Activated naive CD4-positive, alpha-beta T cell treated with anti-CD3 and anti-CD28 coated beads, Interleukin-2, amount 10 ng/mL, durations not matched to agents 7 days and 5 days (primary cell): ENCODE results near the gene CDH26.
A peak's percentile ranks its signal among the peaks of the same experiment; 100 is the strongest.

ENCODE experiments used
- CTCF ChIA-PET: fragments of 350-600 bp; sonication (Branson Sonifier 250); formaldehyde crosslinking; loops from one replicate; lab custom pipeline; 2021; ENCODE audit warnings: antibody characterized with exemption; lab: Charles Lee
- DNase-seq: peaks from one replicate; pipeline ENCODE4 v3.0.0-alpha.2; 2020
- H3K27ac Mint-ChIP-seq: one replicate; pipeline ENCODE4 v1.8.0; 2021; ENCODE audit warnings: mild to moderate bottlenecking, moderate library complexity, mixed read lengths
- H3K27me3 Mint-ChIP-seq: one replicate; pipeline ENCODE4 v1.8.0; 2021; ENCODE audit warnings: mild to moderate bottlenecking, mixed read lengths
- H3K36me3 Mint-ChIP-seq: one replicate; pipeline ENCODE4 v1.8.0; 2021; ENCODE audit warnings: mixed read lengths
- H3K4me1 Mint-ChIP-seq: one replicate; pipeline ENCODE4 v1.8.0; 2021; ENCODE audit warnings: mixed read lengths
- H3K4me3 Mint-ChIP-seq: one replicate; pipeline ENCODE4 v1.8.0; 2021; ENCODE audit warnings: mild to moderate bottlenecking, moderate library complexity, mixed read lengths
- H3K9me3 Mint-ChIP-seq: one replicate; pipeline ENCODE4 v1.8.0; 2021; ENCODE audit warnings: mixed read lengths

The CDH26 gene

GRCh38 chr20:59936409-59936808, 21.8 kb upstream of the CDH26 start:
- Mint-ChIP-seq H3K27ac (no peak overlapping the region), H3K4me1 (peaks cover 41% of the 10 kb centered on the region), H3K36me3 (peaks cover 16% of the 10 kb centered on the region), H3K4me3 (no peak overlapping the region), H3K9me3 (no peaks in the 10 kb centered on the region), H3K27me3 (no peaks in the 10 kb centered on the region)
- no peak for DNase-seq
- CTCF ChIA-PET: interaction anchor here (0.8 to 1.4 kb wide), 4 partner anchors 9 to 365 kb away, joined by 3 read pairs; no protein-coding TSS in a partner anchor

GRCh38 chr20:59937150-59937549, 21.1 kb upstream of the CDH26 start:
- Mint-ChIP-seq H3K36me3 (peaks cover 14% of the 10 kb centered on the region), H3K9me3 (no peaks in the 10 kb centered on the region), H3K27me3 (no peaks in the 10 kb centered on the region), H3K4me1 (peaks cover 43% of the 10 kb centered on the region), H3K27ac (no peak overlapping the region), H3K4me3 (no peak overlapping the region)
- no peak for DNase-seq
- CTCF ChIA-PET: interaction anchor here (1.3 to 1.4 kb wide), 2 partner anchors 15 to 365 kb away, joined by 3 read pairs; no protein-coding TSS in a partner anchor

GRCh38 chr20:59938221-59938620, 20.0 kb upstream of the CDH26 start:
- no peak for DNase-seq
- H3K36me3 Mint-ChIP-seq: peaks cover 16% of the 10 kb centered on the region
- CTCF ChIA-PET: no interaction called here
- no peaks in the 10 kb centered on the region for H3K27me3 Mint-ChIP-seq
- H3K4me3 Mint-ChIP-seq: peak overlapping the region; percentile 82
- no peaks in the 10 kb centered on the region for H3K9me3 Mint-ChIP-seq
- peak overlapping the region; percentile 85 for H3K27ac Mint-ChIP-seq
- H3K4me1 Mint-ChIP-seq: peaks cover 45% of the 10 kb centered on the region

GRCh38 chr20:59938696-59939051, 19.5 kb upstream of the CDH26 start:
- peak overlapping the region; percentile 82 for H3K4me3 Mint-ChIP-seq
- no peaks in the 10 kb centered on the region for H3K27me3 Mint-ChIP-seq
- no peaks in the 10 kb centered on the region for H3K9me3 Mint-ChIP-seq
- CTCF ChIA-PET: no interaction called here
- DNase-seq: no peak
- H3K36me3 Mint-ChIP-seq: peaks cover 16% of the 10 kb centered on the region
- peaks cover 45% of the 10 kb centered on the region for H3K4me1 Mint-ChIP-seq
- H3K27ac Mint-ChIP-seq: peak overlapping the region; percentile 85

- Mint-ChIP-seq H3K4me3 (peak overlapping the region; percentile 94), H3K36me3 (peaks cover 21% of the 10 kb centered on the region), H3K9me3 (no peaks in the 10 kb centered on the region), H3K27me3 (no peaks in the 10 kb centered on the region), H3K27ac (peak overlapping the region; percentile 85), H3K4me1 (peaks cover 43% of the 10 kb centered on the region)
- CTCF ChIA-PET: interaction anchor here (0.9 to 1.8 kb wide), 3 partner anchors 13 to 118 kb away, joined by 3 to 5 read pairs (median 5); no protein-coding TSS in a partner anchor
- peak; percentile 27 for DNase-seq
Observed at GRCh38 chr20:59939052-59939878, 19.0 kb upstream of the CDH26 start.

GRCh38 chr20:59939879-59940128, 18.4 kb upstream of the CDH26 start:
- peaks cover 43% of the 10 kb centered on the region for H3K4me1 Mint-ChIP-seq
- no peak for DNase-seq
- CTCF ChIA-PET: interaction anchor here (0.9 to 1.8 kb wide), 4 partner anchors 9 to 118 kb away, joined by 3 to 5 read pairs (median 4); no protein-coding TSS in a partner anchor

GRCh38 chr20:59940129-59940955, 17.9 kb upstream of the CDH26 start, which contains the start of the genes FAM217B and PPP1R3D:
FAM217B (plus strand) TSS chr20:59940389; CDS start chr20:59943944, 3,555 bp downstream.
PPP1R3D (minus strand) TSS chr20:59940305; CDS start chr20:59939931, 374 bp downstream.
- H3K4me3 Mint-ChIP-seq: peak within 1 kb of the TSS; percentile 94
- peaks cover 43% of the 10 kb centered on the region for H3K4me1 Mint-ChIP-seq
- CTCF ChIA-PET: interaction anchor here (1.5 to 1.8 kb wide), 3 partner anchors 9 to 117 kb away, joined by 4 to 5 read pairs (median 5); no protein-coding TSS in a partner anchor
- peak; percentile 94 for DNase-seq
- peak within 1 kb of the TSS; percentile 99 for H3K27ac Mint-ChIP-seq
- no peaks in the 10 kb centered on the region for H3K9me3 Mint-ChIP-seq
- peaks cover 27% of the 10 kb centered on the region for H3K36me3 Mint-ChIP-seq
- H3K27me3 Mint-ChIP-seq: no peaks in the 10 kb centered on the region

More at GRCh38 chr20:59939879-59940128, 18.4 kb upstream of the CDH26 start:
- Mint-ChIP-seq H3K27ac (peak overlapping the region; percentile 99), H3K9me3 (no peaks in the 10 kb centered on the region), H3K4me3 (peak overlapping the region; percentile 94), H3K36me3 (peaks cover 27% of the 10 kb centered on the region), H3K27me3 (no peaks in the 10 kb centered on the region)

- Mint-ChIP-seq H3K27ac (peak overlapping the region; percentile 99), H3K4me1 (peaks cover 48% of the 10 kb centered on the region), H3K36me3 (peaks cover 33% of the 10 kb centered on the region), H3K4me3 (peak overlapping the region; percentile 94), H3K9me3 (no peaks in the 10 kb centered on the region), H3K27me3 (no peaks in the 10 kb centered on the region)
- CTCF ChIA-PET: interaction anchor here (0.7 to 1.8 kb wide), 4 partner anchors 8 to 174 kb away, joined by 3 to 5 read pairs (median 4); no protein-coding TSS in a partner anchor
- no peak for DNase-seq
Observed at GRCh38 chr20:59940956-59941294, 17.3 kb upstream of the CDH26 start.

- Mint-ChIP-seq H3K27ac (peak overlapping the region; percentile 21), H3K4me3 (no peak overlapping the region)
- CTCF ChIA-PET: no interaction called here
Observed at GRCh38 chr20:59942245-59942644, 16.0 kb upstream of the CDH26 start.

GRCh38 chr20:59944726-59945125, 13.5 kb upstream of the CDH26 start:
- no peak for DNase-seq
- H3K27ac Mint-ChIP-seq: no peak overlapping the region
- H3K36me3 Mint-ChIP-seq: peaks cover 26% of the 10 kb centered on the region
- no peaks in the 10 kb centered on the region for H3K27me3 Mint-ChIP-seq
- peaks cover 51% of the 10 kb centered on the region for H3K4me1 Mint-ChIP-seq
- CTCF ChIA-PET: interaction anchor here (0.9 to 1.4 kb wide), 2 partner anchors 193 to 318 kb away, joined by 3 to 6 read pairs; no protein-coding TSS in a partner anchor
- no peak overlapping the region for H3K4me3 Mint-ChIP-seq
- H3K9me3 Mint-ChIP-seq: no peaks in the 10 kb centered on the region

More at GRCh38 chr20:59942245-59942644, 16.0 kb upstream of the CDH26 start:
- peaks cover 46% of the 10 kb centered on the region for H3K4me1 Mint-ChIP-seq
- no peaks in the 10 kb centered on the region for H3K9me3 Mint-ChIP-seq
- no peaks in the 10 kb centered on the region for H3K27me3 Mint-ChIP-seq
- peaks cover 32% of the 10 kb centered on the region for H3K36me3 Mint-ChIP-seq
- no peak for DNase-seq

- no peak overlapping the region for H3K4me3 Mint-ChIP-seq
- no peaks in the 10 kb centered on the region for H3K27me3 Mint-ChIP-seq
- peaks cover 26% of the 10 kb centered on the region for H3K36me3 Mint-ChIP-seq
- no peaks in the 10 kb centered on the region for H3K9me3 Mint-ChIP-seq
- CTCF ChIA-PET: interaction anchor here (1.4 to 3.9 kb wide), 2 partner anchors 11 to 318 kb away, joined by 6 to 16 read pairs; partner anchors contain the start of gene SYCP2
- H3K4me1 Mint-ChIP-seq: peaks cover 51% of the 10 kb centered on the region
- H3K27ac Mint-ChIP-seq: no peak overlapping the region
- no peak for DNase-seq
Observed at GRCh38 chr20:59945175-59945574, 13.0 kb upstream of the CDH26 start.

- no peak for DNase-seq
- no peak overlapping the region for H3K4me3 Mint-ChIP-seq
- peaks cover 48% of the 10 kb centered on the region for H3K4me1 Mint-ChIP-seq
- H3K9me3 Mint-ChIP-seq: no peaks in the 10 kb centered on the region
- H3K27ac Mint-ChIP-seq: no peak overlapping the region
- CTCF ChIA-PET: interaction anchor here (1.4 to 3.9 kb wide), 2 partner anchors 11 to 317 kb away, joined by 6 to 16 read pairs; partner anchors contain the start of gene SYCP2
- no peaks in the 10 kb centered on the region for H3K27me3 Mint-ChIP-seq
- H3K36me3 Mint-ChIP-seq: peaks cover 26% of the 10 kb centered on the region
Observed at GRCh38 chr20:59945731-59946130, 12.5 kb upstream of the CDH26 start.

- CTCF ChIA-PET: interaction anchor here (3.9 kb wide), 1 partner anchor 13 kb away, joined by 16 read pairs; the partner anchor contains the start of gene SYCP2
- Mint-ChIP-seq H3K4me3 (no peak overlapping the region), H3K4me1 (peaks cover 34% of the 10 kb centered on the region), H3K36me3 (peaks cover 23% of the 10 kb centered on the region), H3K27ac (no peak overlapping the region), H3K27me3 (no peaks in the 10 kb centered on the region), H3K9me3 (no peaks in the 10 kb centered on the region)
- DNase-seq: no peak
Observed at GRCh38 chr20:59947376-59947775, 10.8 kb upstream of the CDH26 start.
